HepG2 (cell line): ENCODE results near the gene CPT1B. TPM values are rescaled to one million over a fixed set of nuclear protein-coding genes. Genes with fewer than 3 reads are reported as not detected.
A peak's percentile ranks its signal among the peaks of the same experiment; 100 is the strongest.

Source experiments
- DPF2 ChIP-seq: sonication (generic); formaldehyde crosslinking; IDR thresholded peaks from 2 replicates; pipeline ENCODE4 v1.4.0; 2020; ENCODE audit warnings: mild to moderate bottlenecking, low read depth, missing genetic modification reagents, borderline replicate concordance
- GABPB1 ChIP-seq: IDR thresholded peaks from 2 replicates; pipeline ENCODE4 v1.6.1; 2016; ENCODE audit warnings: mild to moderate bottlenecking, missing genetic modification reagents, moderate library complexity, missing compliant biosample characterization
- HDAC2 ChIP-seq: sonication (generic); formaldehyde crosslinking; IDR thresholded peaks from 2 replicates; pipeline ENCODE4 v1.4.0; 2020; ENCODE audit warnings: missing genetic modification reagents
- HMGXB4 ChIP-seq, 2 experiments: sonication (generic) in 1 of 2; formaldehyde crosslinking in 1 of 2; IDR thresholded peaks; 2 replicates each; pipeline versions ENCODE4 v1.4.0 to v1.6.1; 2018 to 2020; ENCODE audit warnings: missing genetic modification reagents in 2 of 2, borderline replicate concordance in 1 of 2, low read depth in 1 of 2, mild to moderate bottlenecking in 1 of 2, missing biosample characterization in 1 of 2
- HNRNPK ChIP-seq: fragments of 200-400 bp; formaldehyde crosslinking; IDR thresholded peaks from 2 replicates; pipeline ENCODE4 v1.6.1; 2018; ENCODE audit warnings: low read length, low read depth, moderate library complexity, mild to moderate bottlenecking; ENCODE audit not compliant: poor library complexity, severe bottlenecking
- HNRNPLL ChIP-seq: fragments of 200-400 bp; formaldehyde crosslinking; IDR thresholded peaks from 2 replicates; pipeline ENCODE4 v1.6.1; 2017; ENCODE audit warnings: mild to moderate bottlenecking, low read depth, low read length; ENCODE audit not compliant: poor library complexity, severe bottlenecking
- KMT2B ChIP-seq: IDR thresholded peaks from 2 replicates; pipeline ENCODE4 v1.6.1; 2016; ENCODE audit warnings: missing genetic modification reagents, missing compliant biosample characterization
- MEF2D ChIP-seq: sonication (generic); formaldehyde crosslinking; IDR thresholded peaks from 2 replicates; pipeline ENCODE4 v1.5.1; 2020; ENCODE audit warnings: mild to moderate bottlenecking, missing genetic modification reagents
- TAF1 ChIP-seq: sonication (generic); formaldehyde crosslinking; IDR thresholded peaks from 2 replicates; pipeline ENCODE4 v1.4.0; 2020; ENCODE audit warnings: missing genetic modification reagents
- ZBTB46 ChIP-seq: sonication (generic); formaldehyde crosslinking; IDR thresholded peaks from 2 replicates; pipeline ENCODE4 v1.4.0; 2020; ENCODE audit warnings: mild to moderate bottlenecking, missing genetic modification reagents, borderline replicate concordance
- ZNF331 ChIP-seq: sonication (generic); formaldehyde crosslinking; IDR thresholded peaks from 2 replicates; pipeline ENCODE4 v1.4.0; 2020; ENCODE audit warnings: missing genetic modification reagents
- ZNF367 ChIP-seq: sonication (generic); formaldehyde crosslinking; IDR thresholded peaks from 2 replicates; pipeline ENCODE4 v1.4.0; 2020; ENCODE audit warnings: missing genetic modification reagents, borderline replicate concordance
- ZNF460 ChIP-seq: sonication (generic); formaldehyde crosslinking; IDR thresholded peaks from 2 replicates; pipeline ENCODE4 v1.5.1; 2020; ENCODE audit warnings: missing genetic modification reagents, mild to moderate bottlenecking, borderline replicate concordance
- ZNF543 ChIP-seq: sonication (generic); formaldehyde crosslinking; IDR thresholded peaks from 2 replicates; pipeline ENCODE4 v1.4.0; 2020; ENCODE audit warnings: mild to moderate bottlenecking, missing genetic modification reagents
- ZNF580 ChIP-seq: IDR thresholded peaks from 2 replicates; pipeline ENCODE4 v1.6.1; 2016; ENCODE audit warnings: low read depth, borderline replicate concordance
- ZNF768 ChIP-seq: sonication (generic); formaldehyde crosslinking; IDR thresholded peaks from 2 replicates; pipeline ENCODE4 v1.4.0; 2020; ENCODE audit warnings: missing genetic modification reagents
- ZNF792 ChIP-seq: IDR thresholded peaks from 2 replicates; pipeline ENCODE4 v1.6.1; 2016
- ZNF841 ChIP-seq: sonication (generic); formaldehyde crosslinking; IDR thresholded peaks from 2 replicates; pipeline ENCODE4 v1.8.1; 2023; ENCODE audit warnings: missing genetic modification reagents, borderline replicate concordance
- ZSCAN31 ChIP-seq: sonication (generic); formaldehyde crosslinking; IDR thresholded peaks from 2 replicates; pipeline ENCODE4 v1.5.0; 2020; ENCODE audit warnings: low read depth, mild to moderate bottlenecking, missing genetic modification reagents
- polyA plus RNA-seq, 8 experiments: library from polyadenylated mRNA; depleted of rRNA in 3 of 8; stranded (reverse) in 7 of 8; unstranded in 1 of 8; fragments of >200 nt; fragmentation: Illumina TruSeq in 4 of 8; extraction: Trizol in 4 of 8; gene quantifications; 2 replicates each; pipeline versions ENCODE4 v1.2.1 to v1.2.3, GENCODE V29; 2011 to 2016; ENCODE audit warnings: low read depth in 4 of 8, missing spikeins in 1 of 8, mixed read lengths in 1 of 8; ENCODE audit not compliant: insufficient read depth in 1 of 8
- total RNA-seq, 5 experiments: library from RNA; depleted of rRNA; stranded (reverse); fragments of >200 nt; fragmentation: Illumina TruSeq; extraction: Trizol; gene quantifications; 2 replicates each; pipeline ENCODE4 v1.2.3, GENCODE V29; 2016; ENCODE audit warnings: low read depth in 1 of 5

The CPT1B gene
- total and polyA plus RNA-seq, 2 of the 13 experiments (the other 11 are each of a cell fraction or from before 2014, with no cell fraction given) = 9.2 to 19.5 TPM

- TF ChIP-seq ZNF768 (CRISPR knock-in tag) = 0 out of 2 replicates have a peak, but pooled peaks have one; percentile 40
- TF ChIP-seq HMGXB4 (CRISPR knock-in tag; IDR thresholded peaks at IDR 0.05; ENCODE audit: borderline replicate concordance in 1 of 2, low read depth in 1 of 2) = 0 out of 4 replicates have a peak, but pooled peaks of 1 of the 2 experiments have one; percentile 50
- TF ChIP-seq KMT2B (CRISPR knock-in tag) = 0 out of 2 replicates have a peak, but pooled peaks have one; percentile 30
- TF ChIP-seq HNRNPLL = peak; percentile 21
- TF ChIP-seq ZNF792 (CRISPR knock-in tag) = 0 out of 2 replicates have a peak, but pooled peaks have one; percentile 13
- TF ChIP-seq ZSCAN31 (CRISPR knock-in tag) = 0 out of 2 replicates have a peak, but pooled peaks have one; percentile 25
- TF ChIP-seq ZBTB46 (CRISPR knock-in tag) = no peak
- TF ChIP-seq TAF1 = 0 out of 2 replicates have a peak, but pooled peaks have one; percentile 27
- TF ChIP-seq ZNF841 = no peak
- peak; percentile 50; the same call in 1 of the 2 replicates for TF ChIP-seq MEF2D
- peak; percentile 85 for TF ChIP-seq ZNF460 (CRISPR knock-in tag)
- TF ChIP-seq HDAC2 = peak; percentile 69
- no peak for TF ChIP-seq ZNF580
- no peak for TF ChIP-seq ZNF367 (CRISPR knock-in tag)
- TF ChIP-seq GABPB1 (CRISPR knock-in tag) = peak; percentile 41; the same call in 1 of the 2 replicates
- TF ChIP-seq ZNF543 (CRISPR knock-in tag) = 0 out of 2 replicates have a peak, but pooled peaks have one; percentile 51
- TF ChIP-seq ZNF331 = peak; percentile 34; the same call in 1 of the 2 replicates
- TF ChIP-seq DPF2 (CRISPR knock-in tag) = peak; percentile 64
- no peak for TF ChIP-seq HNRNPK
Measured at GRCh38 chr22:50569041-50569459, 9.2 kb downstream of the CPT1B start (continued).
